Subcutaneous abdominal adipose tissue (tissue), 5 donors: ENCODE data around the gene LRBA.

ENCODE experiments used
- H3K27ac ChIP-seq: one replicate; pipeline ENCODE4 v1.7.0; 2013; ENCODE audit warnings: low read depth, mild to moderate bottlenecking, inconsistent platforms, low read length, moderate library complexity
- H3K27me3 ChIP-seq, 5 donors: one replicate each; pipeline ENCODE4 v1.7.0; 2013; ENCODE audit warnings: low read length in 5 of 5, inconsistent platforms in 1 of 5; ENCODE audit not compliant: control insufficient read depth in 5 of 5, insufficient read depth in 4 of 5
- H3K36me3 ChIP-seq, 5 donors: one replicate each; pipeline ENCODE4 v1.7.0; 2013; ENCODE audit warnings: low read length in 5 of 5; ENCODE audit not compliant: control insufficient read depth in 5 of 5, insufficient read depth in 5 of 5
- H3K4me1 ChIP-seq, 5 donors: one replicate each; pipeline ENCODE4 v1.7.0; 2013; ENCODE audit warnings: low read length in 5 of 5, mild to moderate bottlenecking in 3 of 5, moderate library complexity in 1 of 5; ENCODE audit not compliant: control insufficient read depth in 5 of 5, insufficient read depth in 5 of 5
- H3K4me3 ChIP-seq, 5 donors: one replicate each; pipeline ENCODE4 v1.7.0; 2013; ENCODE audit warnings: low read length in 5 of 5, low read depth in 1 of 5
- H3K9ac ChIP-seq, 5 donors: one replicate each; pipeline ENCODE4 v1.7.0; 2013; ENCODE audit warnings: low read length in 5 of 5, mild to moderate bottlenecking in 4 of 5, moderate library complexity in 3 of 5
- H3K9me3 ChIP-seq, 5 donors: one replicate each; pipeline ENCODE4 v1.7.0; 2013; ENCODE audit warnings: low read length in 5 of 5; ENCODE audit not compliant: control insufficient read depth in 5 of 5
- donor health status: healthy.
- donor health status: healthy.
- donor health status: healthy.
- donor health status: healthy.
- donor health status: healthy.

Gene LRBA

DNA sequence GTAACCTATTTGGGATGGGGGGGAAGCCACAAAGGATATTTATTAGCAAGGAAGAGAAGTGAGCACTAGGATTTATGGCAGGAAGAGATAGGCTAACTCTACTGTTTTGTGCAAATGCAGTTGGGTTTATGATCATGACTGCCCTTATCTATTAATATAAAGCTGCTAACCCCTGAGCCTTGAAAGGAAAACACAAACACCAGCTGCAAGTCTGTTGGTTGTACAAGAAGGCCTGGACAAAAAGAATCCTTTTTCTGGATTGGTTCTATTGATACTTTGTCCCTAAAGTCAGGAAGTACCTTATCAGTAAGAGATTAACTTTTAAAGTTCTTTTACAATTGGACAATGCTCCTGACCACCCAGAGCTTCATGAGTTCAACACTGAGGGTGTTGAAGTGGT, 188.8 kb downstream of the LRBA start:
- no peaks in the 10 kb centered on the region for H3K27me3 ChIP-seq
- no peak overlapping the region for H3K27ac ChIP-seq
- H3K4me1 ChIP-seq = peaks cover 0 to 6% (median 0%) of the 10 kb centered on the region in 5 donors
- peaks cover 6 to 12% (median 11%) of the 10 kb centered on the region in 5 donors for H3K36me3 ChIP-seq
- H3K9me3 ChIP-seq = peaks cover 0 to 3% (median 0%) of the 10 kb centered on the region in 5 donors
- no peak overlapping the region for H3K9ac ChIP-seq
- H3K4me3 ChIP-seq = no peak overlapping the region

GRCh38 chr4:150822407-150822806, 192.7 kb downstream of the LRBA start:
- peaks cover 0 to 3% (median 0%) of the 10 kb centered on the region in 5 donors for H3K9me3 ChIP-seq
- H3K27ac ChIP-seq = no peak overlapping the region
- H3K36me3 ChIP-seq = peaks cover 0 to 4% (median 4%) of the 10 kb centered on the region in 5 donors
- no peak overlapping the region for H3K9ac ChIP-seq
- peaks cover 0 to 6% (median 0%) of the 10 kb centered on the region in 5 donors for H3K4me1 ChIP-seq
- no peaks in the 10 kb centered on the region for H3K27me3 ChIP-seq
- no peak overlapping the region for H3K4me3 ChIP-seq

DNA sequence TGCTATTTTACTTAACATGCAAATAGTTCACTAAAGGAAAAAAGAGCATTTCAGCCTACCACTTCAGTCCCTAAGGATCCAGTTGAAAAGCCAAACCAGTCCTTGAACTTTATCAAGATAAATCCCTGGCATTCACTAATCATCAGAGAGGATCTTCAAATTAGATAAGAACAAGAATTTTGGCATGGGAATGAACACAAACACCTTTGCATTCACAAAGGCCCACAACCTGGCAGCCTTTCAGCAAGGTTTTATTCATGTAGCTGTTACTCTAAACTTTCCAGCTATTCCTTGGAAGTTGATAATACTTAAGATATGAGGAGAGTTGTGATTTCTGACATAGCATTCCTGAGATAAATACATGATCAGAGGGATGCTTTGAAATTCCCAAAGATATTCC, 193.4 kb downstream of the LRBA start:
- Histone ChIP-seq H3K4me3 (no peak overlapping the region), H3K4me1 (peaks cover 0 to 6% (median 0%) of the 10 kb centered on the region in 5 donors), H3K27ac (no peak overlapping the region)

DNA sequence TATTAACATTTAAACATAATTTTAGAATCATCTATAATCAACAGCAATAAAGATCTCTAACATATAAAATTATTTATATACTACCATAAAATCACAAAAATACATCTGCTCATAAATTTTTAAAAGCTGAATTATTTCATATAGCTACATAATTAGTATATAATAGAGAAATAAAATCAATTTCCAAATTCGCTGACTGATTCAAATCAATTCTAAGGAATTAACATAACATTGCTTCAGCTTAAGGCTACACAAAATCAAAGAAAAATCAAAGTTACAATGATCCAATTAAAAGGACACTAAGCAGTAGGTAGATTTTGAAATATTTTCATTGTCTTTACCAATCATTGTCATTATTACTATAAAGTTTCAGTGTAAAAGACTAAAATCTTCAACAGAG, 194.7 kb downstream of the LRBA start:
- H3K4me3 ChIP-seq = no peak overlapping the region
- H3K9me3 ChIP-seq = peaks cover 0 to 3% (median 0%) of the 10 kb centered on the region in 5 donors
- H3K36me3 ChIP-seq = peaks cover 0 to 4% (median 0%) of the 10 kb centered on the region in 5 donors

More for the DNA sequence above, 193.4 kb downstream of the LRBA start:
- Histone ChIP-seq H3K27me3 (no peaks in the 10 kb centered on the region), H3K9ac (peak overlapping the region in 1 of 5 donors; percentile 32), H3K36me3 (peaks cover 0 to 8% (median 3%) of the 10 kb centered on the region in 5 donors), H3K9me3 (peaks cover 0 to 3% (median 0%) of the 10 kb centered on the region in 5 donors)

DNA sequence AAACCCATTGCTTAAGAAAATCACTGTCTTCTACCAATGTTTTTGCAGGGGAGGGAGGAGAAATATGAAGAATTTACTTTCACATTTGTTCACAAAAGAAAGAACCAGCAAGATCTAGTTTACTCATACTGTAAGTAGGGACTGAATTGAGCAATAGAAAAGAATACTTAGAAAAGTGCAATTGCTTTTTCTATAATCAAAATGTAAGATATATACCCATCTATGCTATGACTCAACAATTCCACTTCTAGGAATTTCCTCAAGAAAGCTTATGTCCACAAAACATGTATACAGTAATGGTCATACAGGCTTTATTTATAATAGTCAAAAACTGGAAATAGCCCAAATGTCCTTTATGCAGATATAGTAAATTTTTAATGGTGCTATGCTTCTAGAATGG, 196.4 kb downstream of the LRBA start:
- peaks cover 0 to 6% (median 0%) of the 10 kb centered on the region in 5 donors for H3K4me1 ChIP-seq
- H3K9me3 ChIP-seq = no peaks in the 10 kb centered on the region
- no peak overlapping the region for H3K27ac ChIP-seq
- H3K27me3 ChIP-seq = no peaks in the 10 kb centered on the region
- H3K4me3 ChIP-seq = no peak overlapping the region
- H3K9ac ChIP-seq = no peak overlapping the region
- peaks cover 0 to 4% (median 0%) of the 10 kb centered on the region in 5 donors for H3K36me3 ChIP-seq

More for the DNA sequence above, 194.7 kb downstream of the LRBA start:
- Histone ChIP-seq H3K27me3 (no peaks in the 10 kb centered on the region), H3K27ac (no peak overlapping the region), H3K4me1 (peaks cover 0 to 6% (median 0%) of the 10 kb centered on the region in 5 donors), H3K9ac (no peak overlapping the region)

DNA sequence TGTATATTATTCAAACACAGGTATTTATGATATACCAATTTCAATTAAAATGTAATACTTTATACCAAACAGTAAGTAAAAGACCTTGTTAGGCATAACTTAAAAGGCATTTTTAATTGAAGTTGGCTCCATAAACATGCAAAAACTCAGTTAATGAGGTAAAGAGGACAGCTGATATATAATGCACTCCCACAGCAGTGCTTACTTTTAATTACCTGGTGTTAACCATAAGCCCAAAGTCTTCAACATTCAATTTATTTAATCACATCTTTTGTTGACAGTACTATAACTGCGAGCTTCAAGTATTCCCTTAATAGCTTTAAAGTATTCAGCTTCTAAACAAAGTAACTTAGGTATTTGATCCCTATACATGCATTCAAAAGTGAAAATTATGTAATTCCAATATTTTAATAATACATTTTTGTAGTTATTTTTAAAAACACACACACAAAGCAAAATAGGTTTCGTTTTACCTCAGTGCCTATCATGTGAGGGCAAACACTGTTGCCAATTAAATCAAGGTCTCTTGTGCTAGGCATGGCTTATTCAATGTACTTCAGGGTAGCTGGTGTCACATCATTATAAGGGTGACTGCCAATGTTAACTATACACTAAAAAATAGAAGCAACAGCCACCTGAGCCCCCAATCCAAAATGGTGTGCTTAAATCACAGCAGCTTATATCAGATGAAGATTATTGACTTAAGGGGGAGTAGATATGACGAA, 197.1 kb downstream of the LRBA start:
- no peaks in the 10 kb centered on the region for H3K9me3 ChIP-seq
- H3K9ac ChIP-seq = no peak overlapping the region
- H3K27ac ChIP-seq = no peak overlapping the region
- peaks cover 0 to 6% (median 0%) of the 10 kb centered on the region in 5 donors for H3K4me1 ChIP-seq
- H3K4me3 ChIP-seq = no peak overlapping the region
- H3K36me3 ChIP-seq = peaks cover 0 to 4% (median 0%) of the 10 kb centered on the region in 5 donors
- H3K27me3 ChIP-seq = no peaks in the 10 kb centered on the region

DNA sequence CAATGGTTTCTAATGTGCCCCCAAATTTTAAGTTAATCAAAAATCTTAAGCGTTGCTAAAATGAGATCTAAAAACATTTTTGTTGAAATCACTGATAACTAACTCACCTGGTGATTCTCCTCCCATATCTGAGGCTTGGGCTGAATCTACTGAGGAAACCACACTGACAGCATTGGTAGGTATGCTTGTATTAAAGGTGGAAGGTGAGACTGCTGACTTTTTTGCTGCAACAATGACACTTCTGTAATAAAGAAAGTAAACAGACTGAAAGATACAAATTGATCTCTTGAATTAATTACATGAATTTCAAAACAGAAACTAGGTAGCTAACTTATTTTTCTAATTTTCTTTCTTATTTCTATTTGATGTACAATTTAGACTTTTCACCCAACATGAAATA, 198.1 kb downstream of the LRBA start:
- H3K27me3 ChIP-seq = no peaks in the 10 kb centered on the region
- no peaks in the 10 kb centered on the region for H3K9me3 ChIP-seq

DNA sequence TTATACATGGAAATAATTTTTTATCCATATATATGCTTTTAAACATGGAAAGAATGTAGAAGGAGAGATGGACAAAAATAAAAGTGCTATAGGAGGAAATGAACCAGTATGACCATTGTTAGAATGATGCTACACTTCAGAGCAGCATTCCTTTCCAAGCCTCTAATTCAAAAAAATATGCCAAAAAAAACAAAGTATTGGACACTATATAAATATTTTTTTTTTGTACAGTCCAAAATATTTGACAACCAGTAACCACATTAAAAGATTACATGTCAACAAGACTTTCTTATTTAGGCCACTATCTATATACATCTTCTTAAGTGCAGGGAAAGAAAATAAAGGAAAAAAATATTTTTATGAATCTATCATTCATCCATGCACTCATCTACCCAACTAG, 198.6 kb downstream of the LRBA start:
- H3K9ac ChIP-seq = no peak overlapping the region
- H3K36me3 ChIP-seq = peaks cover 0 to 4% (median under 1%) of the 10 kb centered on the region in 5 donors
- H3K4me1 ChIP-seq = peaks cover 0 to 2% (median 0%) of the 10 kb centered on the region in 5 donors
- no peak overlapping the region for H3K4me3 ChIP-seq
- no peaks in the 10 kb centered on the region for H3K27me3 ChIP-seq
- H3K27ac ChIP-seq = no peak overlapping the region
- no peaks in the 10 kb centered on the region for H3K9me3 ChIP-seq

More for the DNA sequence above, 198.1 kb downstream of the LRBA start:
- H3K4me3 ChIP-seq = no peak overlapping the region
- H3K4me1 ChIP-seq = peaks cover 0 to 6% (median 0%) of the 10 kb centered on the region in 5 donors
- H3K27ac ChIP-seq = no peak overlapping the region
- no peak overlapping the region for H3K9ac ChIP-seq
- H3K36me3 ChIP-seq = peaks cover 0 to 4% (median 0%) of the 10 kb centered on the region in 5 donors

GRCh38 chr4:150814873-150815272, 200.2 kb downstream of the LRBA start:
- Histone ChIP-seq H3K4me1 (no peaks in the 10 kb centered on the region), H3K9ac (no peak overlapping the region), H3K27ac (no peak overlapping the region), H3K36me3 (peaks cover 0 to 4% (median 3%) of the 10 kb centered on the region in 5 donors), H3K9me3 (no peaks in the 10 kb centered on the region), H3K4me3 (no peak overlapping the region), H3K27me3 (no peaks in the 10 kb centered on the region)

DNA sequence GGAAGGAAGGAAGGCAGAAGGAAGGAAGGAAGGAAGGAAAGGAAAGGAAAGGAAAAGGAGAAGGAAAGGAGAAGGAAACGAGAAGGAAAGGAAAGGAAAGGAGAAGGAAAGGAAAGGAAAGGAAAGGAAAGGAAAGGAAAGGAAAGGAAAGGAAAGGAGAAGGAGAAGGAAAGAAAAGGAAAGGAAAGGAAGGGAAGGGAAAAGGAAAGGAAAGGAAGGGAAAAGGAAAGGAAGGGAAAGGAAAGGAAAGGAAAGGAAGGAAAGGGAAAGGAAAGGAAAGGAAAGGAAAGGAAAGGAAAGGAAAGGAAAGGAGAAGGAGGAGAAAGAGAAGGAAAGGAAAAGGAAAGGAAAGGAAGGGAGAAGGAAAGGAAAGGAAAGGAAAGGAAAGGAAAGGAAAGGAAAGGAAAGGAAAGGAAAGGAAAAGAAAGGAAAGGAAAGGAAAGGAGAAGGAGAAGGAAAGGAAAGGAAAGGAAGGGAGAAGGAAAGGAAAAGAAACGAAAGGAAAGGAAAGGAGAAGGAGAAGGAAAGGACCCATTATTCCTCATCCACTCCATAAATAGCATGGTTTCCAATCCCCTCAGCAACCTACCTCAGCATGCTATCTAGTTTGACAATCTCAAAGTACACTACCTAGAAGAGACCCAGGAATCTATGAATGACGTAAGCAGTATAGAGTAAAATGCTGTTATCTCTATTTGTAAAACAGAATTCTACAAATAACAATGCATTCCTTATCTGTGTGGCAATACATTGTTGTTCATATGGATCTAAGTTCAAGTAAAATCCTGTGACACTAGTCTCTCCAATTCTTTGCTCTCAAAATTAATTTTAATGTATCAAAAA, 209.7 kb downstream of the LRBA start:
- Histone ChIP-seq H3K4me1 (no peaks in the 10 kb centered on the region), H3K9ac (no peak overlapping the region), H3K4me3 (no peak overlapping the region)

More for the DNA sequence above, 209.7 kb downstream of the LRBA start:
- no peaks in the 10 kb centered on the region for H3K9me3 ChIP-seq
- H3K27me3 ChIP-seq = no peaks in the 10 kb centered on the region
- no peak overlapping the region for H3K27ac ChIP-seq
- peaks cover 2 to 14% (median 4%) of the 10 kb centered on the region in 5 donors for H3K36me3 ChIP-seq
